NCI-H1930 (cell line): ENCODE measurements around the gene DDX10.
"Not testable (repeated sequence)": the region's sequence is repeated elsewhere in the genome, so short reads cannot be mapped to it uniquely, and the experiment has no call there.

ENCODE experiments used
- DNase-seq, 2 experiments: peaks; one replicate each; lab custom pipeline; 2025; lab: John Stamatoyannopoulos, UW

The DDX10 gene

DNA sequence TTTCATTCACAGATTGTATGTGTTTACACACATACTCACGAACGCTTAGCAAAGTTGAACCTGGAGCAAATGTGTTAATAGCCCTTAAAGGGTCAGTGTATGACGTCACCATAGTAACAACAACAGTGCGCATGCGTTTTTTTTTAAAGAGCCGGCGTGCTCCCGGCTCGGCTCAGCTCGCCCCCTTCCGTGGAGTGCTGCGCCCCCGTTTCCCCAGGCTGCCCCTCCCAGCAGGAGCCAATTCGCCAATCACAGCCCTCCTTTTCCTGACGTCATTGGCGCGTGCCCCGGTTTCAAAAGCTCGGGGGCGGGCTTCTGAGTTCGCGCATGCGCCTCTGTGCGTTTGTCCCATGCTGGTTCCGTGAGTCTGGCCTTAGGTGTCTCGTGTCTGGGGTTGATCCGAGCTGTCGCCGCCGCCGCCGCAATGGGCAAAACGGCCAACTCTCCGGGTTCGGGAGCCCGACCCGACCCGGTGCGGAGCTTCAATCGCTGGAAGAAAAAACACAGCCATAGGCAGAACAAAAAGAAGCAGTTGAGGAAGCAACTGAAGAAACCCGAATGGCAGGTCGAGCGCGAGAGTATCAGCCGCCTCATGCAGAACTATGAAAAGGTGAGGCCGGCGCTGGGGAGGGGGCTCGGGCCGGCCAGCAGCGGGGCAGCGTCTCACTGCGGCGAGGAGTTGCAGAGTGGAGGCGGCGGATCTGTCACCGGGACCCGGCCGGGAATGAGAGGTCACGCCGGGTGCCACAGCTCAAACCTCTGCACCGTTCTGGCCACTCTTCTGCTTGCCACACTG, at the start of gene DDX10:
Gene DDX10, plus strand, starts transcription at position 340 of the 796 bp plus-strand sequence. Its CDS starts 85 bp downstream, at position 425.
- peak; percentile 96 to 97 for DNase-seq

DNA sequence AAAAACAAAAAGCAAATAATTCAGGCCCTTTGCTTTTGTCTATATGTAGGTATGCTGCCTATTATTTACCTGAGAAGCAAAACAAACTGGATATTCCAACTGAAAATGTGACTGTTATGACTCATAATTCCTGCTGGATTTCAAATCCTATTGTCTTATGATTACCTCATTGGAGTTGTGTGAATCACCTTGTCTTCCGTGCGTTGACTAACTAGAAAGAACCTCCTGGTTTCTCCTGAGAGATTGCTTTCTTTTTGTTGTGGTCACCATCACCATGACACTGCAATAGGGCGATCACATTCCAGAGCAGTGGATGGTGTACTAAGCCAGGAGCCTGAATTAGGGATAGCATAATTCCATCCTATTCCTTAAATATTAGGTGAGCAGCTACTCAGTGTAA, 48.3 kb upstream of the DDX10 start:
- no peak for DNase-seq

DNA sequence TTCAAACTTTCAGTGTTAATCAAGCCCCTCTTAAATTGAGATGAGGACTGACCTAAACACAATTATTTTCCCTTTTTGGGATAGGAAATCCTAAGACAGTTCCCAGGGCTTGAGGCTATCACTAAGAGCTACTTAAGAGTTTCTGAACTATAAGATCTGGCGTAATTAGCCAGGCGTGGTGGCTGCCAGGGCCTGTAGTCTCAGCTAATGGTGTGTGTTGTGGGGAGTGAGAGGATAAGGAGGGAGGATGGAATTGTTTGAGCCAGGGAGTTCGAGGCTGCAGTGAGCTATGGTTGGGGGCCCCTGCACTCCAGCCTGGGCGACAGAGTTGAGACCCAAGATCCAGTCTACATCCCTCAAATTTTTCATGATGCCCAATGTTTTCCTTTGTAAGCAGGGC, 47.8 kb upstream of the DDX10 start:
- DNase-seq: no peak

GRCh38 chr11:108618529-108618928, 46.3 kb upstream of the DDX10 start:
- no peak for DNase-seq

DNA sequence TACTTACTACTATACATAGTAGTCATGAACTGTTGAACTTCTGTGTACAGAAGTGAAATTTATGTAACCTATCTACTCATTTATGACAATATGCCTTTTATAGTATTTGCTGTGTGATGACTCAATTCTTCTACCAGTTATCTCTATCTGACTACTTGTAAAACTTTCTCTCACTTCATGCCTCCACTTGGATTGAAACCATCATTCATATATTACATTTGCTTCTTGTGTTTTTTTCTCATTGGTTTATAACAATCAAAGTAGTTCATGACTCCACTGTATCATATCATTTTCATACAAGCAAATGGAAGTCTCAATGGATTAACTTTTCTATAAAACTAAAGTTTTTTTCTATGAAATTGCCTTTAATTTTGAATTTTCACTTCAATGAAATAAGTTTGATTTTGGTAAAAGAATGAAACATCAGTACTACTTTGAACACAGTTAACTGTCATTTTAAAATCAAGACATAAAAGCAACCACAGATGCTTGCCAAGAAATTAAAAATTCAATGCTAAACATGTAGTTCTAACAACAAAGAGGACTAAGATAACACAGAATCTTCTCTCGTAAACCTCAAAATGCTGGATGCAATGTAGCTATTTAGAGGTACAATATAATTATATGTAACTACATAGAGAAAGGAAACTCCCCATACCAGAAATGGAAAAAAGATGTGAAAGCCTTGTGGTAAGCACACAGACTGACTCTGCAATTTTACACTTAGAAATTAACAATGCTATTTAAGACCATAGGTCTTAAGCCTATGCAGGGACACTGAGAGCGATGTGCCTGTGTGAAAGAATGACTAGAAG, 43.7 kb upstream of the DDX10 start:
- DNase-seq: no peak

DNA sequence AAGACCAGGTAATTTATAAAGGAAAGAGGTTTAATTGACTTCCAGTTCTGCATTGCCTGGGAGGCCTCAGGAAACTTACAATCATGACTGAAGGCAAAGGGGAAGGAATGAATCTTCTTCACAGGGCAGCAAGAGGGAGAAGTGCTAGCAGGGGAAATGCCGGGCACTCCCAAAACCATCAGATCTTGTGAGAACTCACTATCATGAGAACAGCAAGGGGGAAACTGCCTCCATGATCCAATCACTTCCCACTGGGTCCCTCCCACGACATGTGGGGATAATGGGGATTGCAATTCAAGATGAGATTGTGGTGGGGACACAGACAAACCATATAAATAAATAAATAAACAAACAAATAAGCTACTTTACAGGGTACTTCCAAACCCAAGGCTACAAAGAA, 42.5 kb upstream of the DDX10 start:
- DNase-seq: no peak

DNA sequence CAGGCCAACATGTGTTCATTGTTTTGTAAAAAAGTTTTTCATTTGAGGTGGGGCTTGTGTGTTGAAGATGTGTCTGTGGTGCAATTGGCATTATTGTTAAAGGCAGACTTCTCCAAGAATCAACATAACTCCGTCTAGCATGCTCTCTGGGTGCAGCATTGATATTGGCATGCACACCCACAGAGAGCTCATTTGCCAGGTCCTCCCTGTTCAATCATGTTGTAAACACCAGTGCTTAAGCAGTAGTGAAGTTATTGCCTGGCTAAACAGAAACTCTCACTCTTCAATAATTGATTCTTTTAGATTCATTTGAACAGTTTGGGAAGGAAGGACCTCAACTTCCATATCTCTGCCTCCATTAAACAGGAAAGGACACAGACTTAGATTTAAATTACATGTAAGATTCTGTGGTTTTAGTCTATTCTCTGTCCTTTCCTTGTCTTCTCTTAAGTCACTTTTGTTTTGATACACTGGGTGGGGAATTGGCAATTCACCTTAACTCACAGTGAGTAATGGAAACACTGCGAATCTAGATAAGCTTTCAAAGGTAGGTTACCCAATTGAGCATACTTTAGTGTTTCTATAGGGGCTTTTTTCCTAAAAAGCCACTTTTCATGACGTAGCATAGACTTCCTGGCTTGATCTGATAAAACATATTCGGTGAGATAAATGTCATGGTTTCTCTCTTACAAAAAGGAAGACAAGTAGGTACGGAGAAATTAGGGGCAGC, 40.5 kb upstream of the DDX10 start:
- DNase-seq: no peak

- DNase-seq: no peak
Measured at GRCh38 chr11:108628326-108628725, 36.5 kb upstream of the DDX10 start.

GRCh38 chr11:108628812-108629211, 36.1 kb upstream of the DDX10 start:
- DNase-seq: no peak

DNA sequence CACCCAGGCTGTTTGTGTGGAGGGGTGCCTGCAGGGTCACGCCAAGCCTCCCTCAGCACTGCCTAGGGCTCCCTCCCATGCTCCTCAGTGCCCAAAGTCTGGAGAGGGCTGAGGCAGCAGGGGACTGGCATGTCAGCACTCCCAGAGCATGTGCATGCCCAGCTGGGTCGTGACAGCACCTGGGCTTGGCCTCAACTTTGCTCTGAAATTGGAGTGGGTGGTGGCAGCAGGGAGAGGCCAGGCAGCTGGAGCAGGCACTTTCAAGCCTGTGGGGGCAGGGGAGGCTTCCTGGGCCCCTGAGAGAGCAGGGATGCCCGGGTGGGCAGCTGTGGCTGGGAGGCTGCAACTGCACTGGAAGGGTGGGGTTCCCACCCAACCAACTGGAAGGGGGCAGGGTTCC, 35.6 kb upstream of the DDX10 start:
- no peak for DNase-seq

GRCh38 chr11:108632041-108632704, 32.7 kb upstream of the DDX10 start:
- no peak for DNase-seq

DNA sequence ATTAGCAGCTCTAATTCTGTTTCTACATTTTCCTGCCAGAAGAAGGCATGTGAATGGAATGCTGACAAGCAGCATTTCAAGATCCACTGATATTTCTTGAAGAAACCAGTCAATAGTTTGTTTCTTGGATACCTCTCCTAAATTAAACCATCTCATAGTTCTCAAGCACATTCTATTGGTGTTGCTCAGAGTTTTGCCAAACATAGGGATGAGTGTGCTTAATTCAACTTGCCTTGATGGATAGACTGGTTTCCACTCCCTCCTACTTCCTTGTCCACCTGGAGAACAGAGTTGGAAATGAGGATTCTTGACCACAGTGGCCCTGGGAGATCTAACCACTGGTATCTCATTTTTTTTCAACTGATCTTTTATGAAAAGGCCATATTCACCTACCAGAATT, 29.8 kb upstream of the DDX10 start:
- DNase-seq: no peak

DNA sequence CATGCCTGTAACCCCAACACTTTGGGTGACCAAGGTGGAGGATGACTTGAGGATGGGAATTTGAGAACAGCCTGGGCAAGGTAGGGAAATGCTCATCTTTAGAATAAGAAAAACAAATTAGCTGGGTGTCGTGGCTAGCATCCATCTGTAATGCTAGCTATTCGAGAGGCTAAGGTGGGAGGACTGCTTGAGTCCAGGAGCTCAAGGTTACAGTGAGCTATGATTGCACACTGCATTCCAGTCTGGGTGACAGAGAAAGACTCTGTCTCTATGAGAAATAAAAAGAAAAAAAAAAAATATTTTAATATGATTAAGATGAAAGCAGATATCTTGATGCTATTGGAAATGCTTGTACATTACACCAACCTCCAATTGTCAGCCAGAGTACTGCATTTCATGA, 28.6 kb upstream of the DDX10 start:
- no peak for DNase-seq

DNA sequence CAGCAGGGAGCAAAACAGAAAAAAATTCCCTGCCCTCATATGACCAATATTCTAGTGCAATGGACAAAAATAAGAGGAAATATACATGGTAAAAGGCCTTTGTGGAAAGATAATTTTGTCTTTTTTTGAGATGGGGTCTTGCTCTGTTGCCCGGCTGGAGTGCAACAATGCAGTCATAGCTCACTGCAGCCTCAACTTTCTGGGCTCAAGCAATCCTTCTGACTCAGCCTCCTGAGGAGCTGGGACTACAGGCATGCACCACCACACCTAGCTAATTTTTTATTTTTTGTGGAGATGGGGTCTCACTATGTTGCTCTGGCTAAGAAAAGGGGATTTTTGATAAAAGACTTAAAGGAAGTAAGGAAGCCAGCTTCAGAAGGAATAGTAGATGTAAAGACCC, 25.7 kb upstream of the DDX10 start:
- no peak for DNase-seq

- DNase-seq: not testable (repeated sequence)
Measured at GRCh38 chr11:108641752-108642151, 23.1 kb upstream of the DDX10 start.

DNA sequence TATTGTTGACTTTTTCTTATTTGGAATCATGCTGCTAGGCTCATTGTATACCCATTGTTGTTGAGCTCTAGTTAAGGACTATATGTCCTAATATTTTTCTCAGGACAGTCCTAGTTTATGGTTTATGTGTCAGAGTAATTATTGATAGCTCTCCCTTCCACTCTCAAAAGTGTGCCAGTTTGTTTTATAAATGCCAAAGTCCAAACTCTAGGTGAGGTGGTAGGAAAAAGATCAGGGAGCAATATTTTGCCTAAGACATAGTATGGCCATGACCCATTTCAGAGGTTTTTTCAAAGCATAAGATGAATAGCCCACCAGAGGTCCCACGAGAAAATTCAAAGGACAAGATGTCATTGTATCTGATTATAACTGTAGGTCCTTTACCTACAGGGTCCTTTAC, 20.9 kb upstream of the DDX10 start:
- no peak for DNase-seq

DNA sequence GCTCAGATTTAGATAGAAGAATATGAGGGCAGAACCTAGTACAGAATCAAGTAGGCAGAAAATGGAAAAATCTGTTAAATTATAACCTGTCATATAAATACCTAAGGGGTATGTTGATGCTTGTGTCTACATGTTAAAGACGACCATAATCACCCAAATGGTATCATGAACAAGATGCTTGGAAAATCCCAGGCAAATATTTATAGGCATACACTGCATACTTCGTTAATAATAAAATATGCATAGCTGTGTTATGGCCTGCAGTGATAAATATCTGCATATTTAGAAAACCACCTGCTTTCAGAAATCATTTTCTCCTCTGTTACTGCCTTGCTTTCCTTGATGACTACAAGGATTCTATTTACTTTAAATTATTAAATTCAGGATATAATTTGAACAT, 18.9 kb upstream of the DDX10 start:
- no peak for DNase-seq

- no peak for DNase-seq
Measured at GRCh38 chr11:108647387-108647700, 17.5 kb upstream of the DDX10 start.

GRCh38 chr11:108647701-108648527, 17.0 kb upstream of the DDX10 start:
- DNase-seq: peak in 1 of 2 experiments; percentile 32

- DNase-seq: no peak
Measured at GRCh38 chr11:108648528-108648885, 16.4 kb upstream of the DDX10 start.

DNA sequence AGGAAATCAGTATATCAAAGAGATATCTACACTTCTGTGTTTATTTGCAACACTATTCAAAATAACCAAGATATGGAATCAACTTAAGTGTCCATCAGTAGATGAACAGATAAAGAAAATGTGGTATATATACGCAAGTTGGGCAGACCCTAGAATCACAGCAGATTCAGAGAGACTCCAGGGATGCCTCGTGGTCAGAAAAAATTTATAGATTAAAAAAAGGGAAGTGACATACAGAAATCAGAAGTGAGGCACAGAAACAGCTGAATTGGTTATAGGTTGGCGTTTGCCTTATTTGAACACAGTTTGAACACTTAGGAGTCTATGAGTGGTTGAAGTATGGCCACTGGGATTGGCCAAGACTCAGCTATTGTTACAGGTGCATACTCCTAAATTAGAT, 10.8 kb upstream of the DDX10 start:
- DNase-seq: not testable (repeated sequence)
